OCI-LY7 (cell line): Measurements from ENCODE around the gene CD55.

Source experiments
- EZH2phosphoT487 ChIP-seq: fragments of 200-600 bp; sonication (generic); IDR thresholded peaks from 2 replicates; pipeline ENCODE4 v1.6.1; 2018; ENCODE audit warnings: low read depth, borderline replicate concordance, mild to moderate bottlenecking, mixed run types, antibody characterized with exemption, low read length, moderate library complexity, mixed read lengths
- TF ChIP-seq, protein P1 (sequence below): fragments of 200-600 bp; sonication (generic); conservative IDR thresholded peaks from 2 replicates; pipeline ENCODE4 v1.5.1; 2014; ENCODE audit warnings: mild to moderate bottlenecking, antibody characterized with exemption, low read length, moderate library complexity, mixed read lengths

DNA sequence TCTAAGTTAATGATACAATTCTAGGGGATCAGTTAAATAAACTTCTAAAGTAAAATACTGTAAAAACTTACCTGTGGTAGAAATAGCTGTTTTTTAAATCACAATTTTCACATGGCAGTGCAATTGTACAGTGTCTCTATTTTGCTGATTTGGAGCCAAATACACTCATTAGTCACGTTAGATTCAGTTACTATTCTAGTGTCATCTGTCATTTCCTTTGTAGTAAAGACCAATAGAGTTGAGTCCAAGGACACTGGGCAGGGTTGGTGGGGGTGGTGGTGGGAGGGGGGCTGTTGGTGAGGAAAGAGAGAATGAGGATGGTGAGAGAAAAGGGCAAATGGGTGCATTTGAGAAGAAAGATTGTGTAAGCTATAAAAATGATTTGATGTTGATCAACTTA is 33.6 kb downstream of the CD55 start:
- TF ChIP-seq, protein P1, sequence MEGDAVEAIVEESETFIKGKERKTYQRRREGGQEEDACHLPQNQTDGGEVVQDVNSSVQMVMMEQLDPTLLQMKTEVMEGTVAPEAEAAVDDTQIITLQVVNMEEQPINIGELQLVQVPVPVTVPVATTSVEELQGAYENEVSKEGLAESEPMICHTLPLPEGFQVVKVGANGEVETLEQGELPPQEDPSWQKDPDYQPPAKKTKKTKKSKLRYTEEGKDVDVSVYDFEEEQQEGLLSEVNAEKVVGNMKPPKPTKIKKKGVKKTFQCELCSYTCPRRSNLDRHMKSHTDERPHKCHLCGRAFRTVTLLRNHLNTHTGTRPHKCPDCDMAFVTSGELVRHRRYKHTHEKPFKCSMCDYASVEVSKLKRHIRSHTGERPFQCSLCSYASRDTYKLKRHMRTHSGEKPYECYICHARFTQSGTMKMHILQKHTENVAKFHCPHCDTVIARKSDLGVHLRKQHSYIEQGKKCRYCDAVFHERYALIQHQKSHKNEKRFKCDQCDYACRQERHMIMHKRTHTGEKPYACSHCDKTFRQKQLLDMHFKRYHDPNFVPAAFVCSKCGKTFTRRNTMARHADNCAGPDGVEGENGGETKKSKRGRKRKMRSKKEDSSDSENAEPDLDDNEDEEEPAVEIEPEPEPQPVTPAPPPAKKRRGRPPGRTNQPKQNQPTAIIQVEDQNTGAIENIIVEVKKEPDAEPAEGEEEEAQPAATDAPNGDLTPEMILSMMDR, result no peak
- TF ChIP-seq EZH2phosphoT487, result no peak
